ENCODE data around the gene RIT2. TPM values are rescaled to one million over a fixed set of nuclear protein-coding genes. Genes with fewer than 3 reads are reported as not detected.

The RIT2 gene
- total and polyA plus RNA-seq, 5 donors from 2014 or later = not detected

- Histone ChIP-seq H3K4me3 (ENCODE audit: low read depth, low read length) (no peak overlapping the region), H3K27ac (ENCODE audit: insufficient read depth, low read length, poor library complexity, severe bottlenecking) (no peak overlapping the region), H3K4me1 (ENCODE audit: control insufficient read depth, insufficient read depth, low read length, poor library complexity, severe bottlenecking) (no peaks in the 10 kb centered on the region), H3K9me3 (ENCODE audit: control insufficient read depth in 2 of 2, low read length in 2 of 2) (no peaks in the 10 kb centered on the region), H3K36me3 (ENCODE audit: control insufficient read depth, insufficient read depth, low read length) (no peaks in the 10 kb centered on the region), H3K27me3 (ENCODE audit: control insufficient read depth, insufficient read depth, low read length) (no peaks in the 10 kb centered on the region)
- Mint-ChIP-seq H3K27ac (no peak overlapping the region), H3K36me3 (no peaks in the 10 kb centered on the region), H3K4me1 (no peaks in the 10 kb centered on the region), H3K27me3 (no peaks in the 10 kb centered on the region), H3K4me3 (no peak overlapping the region), H3K9me3 (peaks cover 1 to 30% (median 4%) of the 10 kb centered on the region in 7 donors)
- DNase-seq = no peak
- no peak for ATAC-seq (ENCODE audit: low read depth in 2 of 2)
These were observed 80.6 kb downstream of the RIT2 start for GRCh38 chr18:43034683-43035500.

DNA sequence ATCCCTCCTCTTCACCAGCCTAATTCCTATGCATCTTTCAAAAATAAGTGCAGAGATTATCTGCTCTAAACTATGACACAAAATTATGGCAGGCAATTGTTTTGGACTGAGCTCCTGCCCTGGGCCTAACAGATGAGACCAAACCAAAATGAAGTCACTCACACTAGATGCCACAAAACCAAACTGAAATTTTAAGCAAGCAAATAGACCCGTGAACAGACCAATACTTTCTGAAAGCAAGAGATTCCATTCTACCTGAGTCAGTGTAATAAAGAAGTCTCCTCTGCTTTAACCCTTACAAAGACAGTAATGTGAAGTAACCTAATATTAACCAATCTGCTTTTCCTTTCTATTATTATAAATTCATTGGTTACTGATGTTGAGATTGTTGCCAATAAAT lies 84.3 kb downstream of the RIT2 start:
- H3K4me3 Mint-ChIP-seq = no peak overlapping the region
- no peaks in the 10 kb centered on the region for H3K4me1 Mint-ChIP-seq
- no peaks in the 10 kb centered on the region for H3K36me3 Mint-ChIP-seq
- Histone ChIP-seq H3K4me1 (ENCODE audit: control insufficient read depth, insufficient read depth, low read length, poor library complexity, severe bottlenecking) (no peaks in the 10 kb centered on the region), H3K9me3 (ENCODE audit: control insufficient read depth in 2 of 2, low read length in 2 of 2) (no peaks in the 10 kb centered on the region), H3K4me3 (ENCODE audit: low read depth, low read length) (no peak overlapping the region), H3K27me3 (ENCODE audit: control insufficient read depth, insufficient read depth, low read length) (no peaks in the 10 kb centered on the region), H3K36me3 (ENCODE audit: control insufficient read depth, insufficient read depth, low read length) (no peaks in the 10 kb centered on the region), H3K27ac (ENCODE audit: insufficient read depth, low read length, poor library complexity, severe bottlenecking) (no peak overlapping the region)
- H3K27ac Mint-ChIP-seq = no peak overlapping the region
- H3K9me3 Mint-ChIP-seq = peaks cover 1 to 24% (median 2%) of the 10 kb centered on the region in 7 donors
- ATAC-seq (ENCODE audit: low read depth in 2 of 2) = no peak
- DNase-seq = no peak
- no peaks in the 10 kb centered on the region for H3K27me3 Mint-ChIP-seq

GRCh38 chr18:43029414-43029813 lies 86.1 kb downstream of the RIT2 start:
- H3K36me3 ChIP-seq (ENCODE audit: control insufficient read depth, insufficient read depth, low read length) = no peaks in the 10 kb centered on the region
- no peaks in the 10 kb centered on the region for H3K4me1 Mint-ChIP-seq

GRCh38 chr18:43022874-43023273 lies 92.6 kb downstream of the RIT2 start:
- no peak overlapping the region for H3K27ac Mint-ChIP-seq
- peaks cover 0 to 36% (median 11%) of the 10 kb centered on the region in 7 donors for H3K9me3 Mint-ChIP-seq

More at GRCh38 chr18:43029414-43029813, 86.1 kb downstream of the RIT2 start:
- no peaks in the 10 kb centered on the region for H3K27me3 ChIP-seq (ENCODE audit: control insufficient read depth, insufficient read depth, low read length)
- no peak overlapping the region for H3K27ac ChIP-seq (ENCODE audit: insufficient read depth, low read length, poor library complexity, severe bottlenecking)
- no peak for ATAC-seq (ENCODE audit: low read depth in 2 of 2)
- H3K4me3 ChIP-seq (ENCODE audit: low read depth, low read length) = no peak overlapping the region
- no peaks in the 10 kb centered on the region for H3K9me3 ChIP-seq (ENCODE audit: control insufficient read depth in 2 of 2, low read length in 2 of 2)
- no peaks in the 10 kb centered on the region for H3K4me1 ChIP-seq (ENCODE audit: control insufficient read depth, insufficient read depth, low read length, poor library complexity, severe bottlenecking)
- Mint-ChIP-seq H3K9me3 (peaks cover 0 to 12% (median 2%) of the 10 kb centered on the region in 7 donors), H3K27me3 (no peaks in the 10 kb centered on the region), H3K27ac (no peak overlapping the region), H3K36me3 (no peaks in the 10 kb centered on the region), H3K4me3 (no peak overlapping the region)
- no peak for DNase-seq

GRCh38 chr18:43017622-43018021 lies 97.9 kb downstream of the RIT2 start:
- no peaks in the 10 kb centered on the region for H3K4me1 ChIP-seq (ENCODE audit: control insufficient read depth, insufficient read depth, low read length, poor library complexity, severe bottlenecking)
- DNase-seq (no peak), ATAC-seq (ENCODE audit: low read depth in 2 of 2) (no peak)
- H3K27ac ChIP-seq (ENCODE audit: insufficient read depth, low read length, poor library complexity, severe bottlenecking) = no peak overlapping the region
- H3K27me3 Mint-ChIP-seq = no peaks in the 10 kb centered on the region
- no peaks in the 10 kb centered on the region for H3K27me3 ChIP-seq (ENCODE audit: control insufficient read depth, insufficient read depth, low read length)
- no peaks in the 10 kb centered on the region for H3K4me1 Mint-ChIP-seq
- H3K36me3 Mint-ChIP-seq = no peaks in the 10 kb centered on the region
- H3K36me3 ChIP-seq (ENCODE audit: control insufficient read depth, insufficient read depth, low read length) = no peaks in the 10 kb centered on the region
- H3K9me3 Mint-ChIP-seq = peaks cover 0 to 22% (median 12%) of the 10 kb centered on the region in 7 donors
- no peak overlapping the region for H3K4me3 ChIP-seq (ENCODE audit: low read depth, low read length)
- H3K9me3 ChIP-seq (ENCODE audit: control insufficient read depth in 2 of 2, low read length in 2 of 2) = peaks cover 0 to 2% of the 10 kb centered on the region in 2 experiments
- H3K4me3 Mint-ChIP-seq = no peak overlapping the region
- no peak overlapping the region for H3K27ac Mint-ChIP-seq

More at GRCh38 chr18:43022874-43023273, 92.6 kb downstream of the RIT2 start:
- Mint-ChIP-seq H3K4me1 (no peaks in the 10 kb centered on the region), H3K36me3 (no peaks in the 10 kb centered on the region), H3K4me3 (no peak overlapping the region), H3K27me3 (no peaks in the 10 kb centered on the region)
- no peaks in the 10 kb centered on the region for H3K4me1 ChIP-seq (ENCODE audit: control insufficient read depth, insufficient read depth, low read length, poor library complexity, severe bottlenecking)
- DNase-seq (no peak), ATAC-seq (ENCODE audit: low read depth in 2 of 2) (no peak)
- H3K4me3 ChIP-seq (ENCODE audit: low read depth, low read length) = no peak overlapping the region
- H3K9me3 ChIP-seq (ENCODE audit: control insufficient read depth in 2 of 2, low read length in 2 of 2) = peaks cover 0 to 2% of the 10 kb centered on the region in 2 experiments
- no peaks in the 10 kb centered on the region for H3K36me3 ChIP-seq (ENCODE audit: control insufficient read depth, insufficient read depth, low read length)
- no peak overlapping the region for H3K27ac ChIP-seq (ENCODE audit: insufficient read depth, low read length, poor library complexity, severe bottlenecking)
- H3K27me3 ChIP-seq (ENCODE audit: control insufficient read depth, insufficient read depth, low read length) = no peaks in the 10 kb centered on the region

GRCh38 chr18:43013486-43013885 lies 102.0 kb downstream of the RIT2 start:
- no peaks in the 10 kb centered on the region for H3K36me3 ChIP-seq (ENCODE audit: control insufficient read depth, insufficient read depth, low read length)
- no peaks in the 10 kb centered on the region for H3K4me1 ChIP-seq (ENCODE audit: control insufficient read depth, insufficient read depth, low read length, poor library complexity, severe bottlenecking)
- no peaks in the 10 kb centered on the region for H3K27me3 ChIP-seq (ENCODE audit: control insufficient read depth, insufficient read depth, low read length)
- Mint-ChIP-seq H3K4me3 (no peak overlapping the region), H3K27me3 (no peaks in the 10 kb centered on the region), H3K9me3 (peaks cover 0 to 13% (median 3%) of the 10 kb centered on the region in 7 donors), H3K36me3 (no peaks in the 10 kb centered on the region), H3K27ac (no peak overlapping the region), H3K4me1 (no peaks in the 10 kb centered on the region)
- DNase-seq (no peak), ATAC-seq (ENCODE audit: low read depth in 2 of 2) (no peak)
- H3K9me3 ChIP-seq (ENCODE audit: control insufficient read depth in 2 of 2, low read length in 2 of 2) = no peaks in the 10 kb centered on the region
- H3K4me3 ChIP-seq (ENCODE audit: low read depth, low read length) = no peak overlapping the region
- H3K27ac ChIP-seq (ENCODE audit: insufficient read depth, low read length, poor library complexity, severe bottlenecking) = no peak overlapping the region

GRCh38 chr18:43012951-43013350 lies 102.5 kb downstream of the RIT2 start:
- Histone ChIP-seq H3K27me3 (ENCODE audit: control insufficient read depth, insufficient read depth, low read length) (no peaks in the 10 kb centered on the region), H3K36me3 (ENCODE audit: control insufficient read depth, insufficient read depth, low read length) (no peaks in the 10 kb centered on the region), H3K4me3 (ENCODE audit: low read depth, low read length) (no peak overlapping the region), H3K9me3 (ENCODE audit: control insufficient read depth in 2 of 2, low read length in 2 of 2) (no peaks in the 10 kb centered on the region), H3K4me1 (ENCODE audit: control insufficient read depth, insufficient read depth, low read length, poor library complexity, severe bottlenecking) (no peaks in the 10 kb centered on the region), H3K27ac (ENCODE audit: insufficient read depth, low read length, poor library complexity, severe bottlenecking) (no peak overlapping the region)
- Mint-ChIP-seq H3K36me3 (no peaks in the 10 kb centered on the region), H3K27ac (no peak overlapping the region), H3K27me3 (no peaks in the 10 kb centered on the region), H3K4me3 (no peak overlapping the region), H3K4me1 (no peaks in the 10 kb centered on the region), H3K9me3 (peaks cover 0 to 9% (median 3%) of the 10 kb centered on the region in 7 donors)
- DNase-seq (no peak), ATAC-seq (ENCODE audit: low read depth in 2 of 2) (no peak)

GRCh38 chr18:43010611-43011010 lies 104.9 kb downstream of the RIT2 start:
- no peak overlapping the region for H3K27ac ChIP-seq (ENCODE audit: insufficient read depth, low read length, poor library complexity, severe bottlenecking)
- Mint-ChIP-seq H3K4me3 (no peak overlapping the region), H3K4me1 (no peaks in the 10 kb centered on the region), H3K27me3 (no peaks in the 10 kb centered on the region), H3K27ac (no peak overlapping the region), H3K9me3 (peaks cover 0 to 9% (median 4%) of the 10 kb centered on the region in 7 donors), H3K36me3 (no peaks in the 10 kb centered on the region)
- no peak for DNase-seq
- no peaks in the 10 kb centered on the region for H3K4me1 ChIP-seq (ENCODE audit: control insufficient read depth, insufficient read depth, low read length, poor library complexity, severe bottlenecking)
- no peaks in the 10 kb centered on the region for H3K9me3 ChIP-seq (ENCODE audit: control insufficient read depth in 2 of 2, low read length in 2 of 2)
- ATAC-seq (ENCODE audit: low read depth in 2 of 2) = no peak
- no peaks in the 10 kb centered on the region for H3K27me3 ChIP-seq (ENCODE audit: control insufficient read depth, insufficient read depth, low read length)
- H3K4me3 ChIP-seq (ENCODE audit: low read depth, low read length) = no peak overlapping the region
- no peaks in the 10 kb centered on the region for H3K36me3 ChIP-seq (ENCODE audit: control insufficient read depth, insufficient read depth, low read length)
